Stimulated activated CD4-positive, alpha-beta T cell treated with anti-CD3 and anti-CD28 coated beads, TNF-alpha, amount 100 ng/mL, for 24 hours (primary cell): ENCODE measurements around the gene DMRT1.
"Not testable (repeated sequence)": the region's sequence is repeated elsewhere in the genome, so short reads cannot be mapped to it uniquely, and the experiment has no call there.

Experiments used
- DNase-seq, 3 experiments: peaks; one replicate each; pipeline ENCODE4 v3.0.0-alpha.2; 2020; ENCODE audit warnings: low read depth in 3 of 3

Gene DMRT1

GRCh38 chr9:995781-996180 lies 154.3 kb downstream of the DMRT1 start:
- no peak for DNase-seq

GRCh38 chr9:998299-999110 lies 157.0 kb downstream of the DMRT1 start:
- not testable (repeated sequence) for DNase-seq

DNA sequence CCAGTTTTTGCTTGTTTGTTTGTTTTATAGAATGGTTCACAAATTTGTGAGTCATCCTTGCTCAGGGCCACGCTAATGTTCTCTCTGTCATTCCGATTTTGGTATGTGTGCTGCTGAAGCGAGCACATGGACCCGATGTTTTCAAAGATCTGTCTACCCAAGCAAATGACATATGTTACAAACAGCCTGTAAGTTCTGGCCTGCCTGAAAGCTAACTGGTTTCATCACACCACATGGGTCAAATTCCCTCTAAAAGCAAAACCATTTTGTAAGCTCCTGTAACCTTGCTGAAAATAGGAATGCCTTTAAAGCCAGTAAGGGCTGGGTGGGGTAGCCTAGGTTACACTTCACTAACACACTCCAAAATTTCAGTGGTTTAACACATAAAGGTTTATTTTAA lies 160.3 kb downstream of the DMRT1 start:
- DNase-seq = no peak

GRCh38 chr9:1002678-1003077 lies 161.2 kb downstream of the DMRT1 start:
- DNase-seq = no peak

DNA sequence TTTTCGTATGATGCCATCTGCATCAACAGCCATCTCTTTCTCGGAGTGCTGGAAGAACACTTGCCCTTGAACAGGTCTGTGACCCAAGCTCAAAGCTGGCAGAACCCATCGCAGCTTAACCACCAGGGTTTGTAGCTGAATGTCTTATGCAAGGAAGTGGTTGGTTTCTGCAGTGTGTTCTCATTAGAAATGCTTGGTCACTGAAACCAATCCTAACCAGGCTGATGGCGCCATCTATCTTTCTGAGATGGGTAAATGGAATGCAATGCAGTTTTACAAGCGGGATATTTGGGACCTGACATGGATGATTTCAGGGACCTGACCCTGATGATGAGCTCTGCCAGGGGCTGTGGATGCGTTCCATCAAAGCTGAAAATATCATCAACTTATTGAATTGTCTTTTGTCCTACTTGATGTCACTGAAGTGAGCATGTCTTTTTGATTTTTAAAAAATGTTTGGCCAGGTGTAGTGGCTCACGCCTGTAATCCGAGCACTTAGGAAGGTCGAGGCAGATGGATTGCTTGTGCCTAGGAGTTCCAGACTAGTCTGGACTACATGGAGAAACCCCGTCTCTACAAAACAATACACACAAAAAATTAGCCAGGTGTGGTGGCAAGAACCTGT lies 163.7 kb downstream of the DMRT1 start:
- DNase-seq = no peak

DNA sequence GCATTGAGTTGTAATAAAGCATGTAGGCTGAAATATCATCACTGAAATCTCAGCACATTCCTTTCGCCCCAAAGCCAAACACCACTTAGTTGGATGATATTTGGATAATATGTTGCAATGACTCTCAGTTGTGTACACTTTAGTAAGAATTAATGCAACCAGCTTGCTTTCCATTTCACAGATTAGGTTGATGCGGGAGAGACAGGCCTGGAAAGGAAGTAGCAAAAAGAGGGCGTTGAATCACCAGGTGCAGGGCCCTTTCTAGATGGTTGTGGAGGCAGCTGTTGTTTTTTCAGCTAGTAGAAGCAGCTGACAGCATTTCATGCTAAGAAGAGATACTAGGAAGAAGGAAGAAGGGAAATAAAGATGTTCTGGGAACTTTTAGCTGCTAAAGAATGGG lies 165.8 kb downstream of the DMRT1 start:
- DNase-seq = no peak

DNA sequence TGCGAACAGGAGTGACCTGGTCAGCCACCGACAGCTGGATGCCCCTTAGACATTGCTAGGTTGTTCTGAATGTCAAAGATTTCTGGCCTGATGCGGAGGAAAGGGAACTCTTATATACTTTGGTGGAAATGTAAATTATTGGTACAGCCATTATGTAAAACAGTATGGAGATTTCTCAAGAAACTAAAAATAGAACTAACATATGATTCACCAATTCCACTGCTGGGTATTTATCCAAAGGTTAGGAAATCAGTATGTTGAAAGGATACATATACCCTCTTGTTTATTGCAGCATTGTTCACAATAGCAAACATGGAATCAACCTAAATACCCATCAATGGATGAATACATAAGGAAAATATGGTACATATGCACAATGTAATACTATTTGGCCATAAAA lies 166.7 kb downstream of the DMRT1 start:
- no peak for DNase-seq

GRCh38 chr9:1009101-1009707 lies 167.7 kb downstream of the DMRT1 start:
- DNase-seq = peak; percentile 58 to 74 (median 69)

DNA sequence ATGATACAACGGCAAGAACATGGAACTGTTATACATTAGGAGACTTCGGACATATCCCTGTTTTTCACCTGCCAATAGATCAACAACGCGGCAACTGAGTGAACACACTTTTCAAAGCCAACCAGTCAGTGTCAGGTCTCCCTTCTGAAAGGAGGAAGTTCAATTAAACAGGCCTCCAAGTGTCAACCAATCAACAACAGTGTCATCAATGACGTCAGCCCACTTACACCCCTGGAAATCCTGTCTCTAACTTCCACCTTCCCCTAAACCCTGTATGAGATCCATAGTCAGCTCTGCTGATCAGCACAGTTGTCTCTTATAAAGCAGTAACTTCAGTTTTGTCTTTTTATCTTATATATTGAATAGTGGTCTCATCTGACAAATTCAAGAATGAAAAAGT lies 171.5 kb downstream of the DMRT1 start:
- DNase-seq = no peak

GRCh38 chr9:1014225-1014624 lies 172.7 kb downstream of the DMRT1 start:
- DNase-seq = no peak

DNA sequence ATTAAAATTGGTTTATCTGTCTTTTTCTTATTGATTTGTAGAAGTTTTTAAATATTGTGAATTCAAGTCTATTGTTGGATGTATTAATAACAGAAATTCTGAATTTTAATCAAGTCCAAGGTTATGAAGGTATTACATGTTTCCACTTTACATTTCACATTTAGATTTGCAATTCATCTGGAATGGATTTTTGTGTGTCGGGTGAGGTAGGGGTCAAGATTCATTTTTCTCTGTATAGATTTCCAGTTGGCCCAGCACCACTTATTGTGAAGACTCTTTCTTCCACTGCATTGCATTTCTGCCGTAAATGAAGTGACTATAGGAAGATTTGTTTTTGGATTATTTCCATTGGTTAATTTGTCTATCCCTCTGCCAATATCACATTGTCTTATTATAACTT lies 173.1 kb downstream of the DMRT1 start:
- no peak for DNase-seq

DNA sequence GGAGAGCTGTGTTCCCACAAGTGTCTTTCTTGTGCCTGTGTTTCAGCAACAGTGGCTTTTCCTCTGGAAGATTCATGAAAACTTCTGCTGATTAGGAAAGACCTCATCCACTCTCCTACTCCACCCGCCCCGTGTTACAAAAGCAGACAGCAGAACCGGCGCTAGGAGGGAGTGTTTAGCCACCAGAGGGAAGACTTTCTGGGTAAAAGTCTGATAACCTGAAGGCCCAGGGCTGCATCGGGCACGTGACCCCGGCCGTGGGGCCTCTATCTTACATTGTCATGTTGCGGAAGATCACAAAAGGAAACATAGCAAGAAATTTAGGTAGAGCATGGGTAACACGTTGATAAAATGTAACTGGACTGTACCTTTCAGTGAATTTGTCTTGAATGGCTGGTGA lies 176.6 kb downstream of the DMRT1 start:
- DNase-seq = peak in 1 of 3 experiments; percentile 18
